HG02623 (cell line): Measurements from ENCODE around the gene FAM222B.
A peak's percentile ranks its signal among the peaks of the same experiment; 100 is the strongest.
"Not testable (repeated sequence)": the region's sequence is repeated elsewhere in the genome, so short reads cannot be mapped to it uniquely, and the experiment has no call there.

Experiments used
- ATAC-seq: cut with Tn5 transposase; IDR thresholded peaks from one replicate; pipeline ENCODE4 v1.9.1; 2021; ENCODE audit warnings: moderate library complexity; ENCODE audit not compliant: unreplicated experiment

FAM222B gene

GRCh38 chr17:28729950-28730330 is 112.7 kb downstream of the FAM222B start:
- ATAC-seq, result no peak

GRCh38 chr17:28728364-28729200 is 114.0 kb downstream of the FAM222B start, which contains the start of gene NEK8:
TSS of gene NEK8 (plus strand) at chr17:28728788. CDS start at chr17:28728814, 26 bp downstream.
- ATAC-seq, result peak; percentile 34

- peak; percentile 37 for ATAC-seq
These were observed 115.7 kb downstream of the FAM222B start for GRCh38 chr17:28726627-28727491.

- no peak for ATAC-seq
These were observed 116.4 kb downstream of the FAM222B start, which contains the start of gene TLCD1 for GRCh38 chr17:28726226-28726626. TSS of gene TLCD1 (minus strand) at chr17:28726233. CDS start at chr17:28726097, 136 bp downstream.

- ATAC-seq, result no peak
These were observed 116.8 kb downstream of the FAM222B start for GRCh38 chr17:28725660-28726225.

- no peak for ATAC-seq
These were observed 117.4 kb downstream of the FAM222B start for GRCh38 chr17:28725166-28725659.

- ATAC-seq, result no peak
These were observed 118.0 kb downstream of the FAM222B start for GRCh38 chr17:28724500-28725165.

- ATAC-seq, result not testable (repeated sequence)
These were observed 118.6 kb downstream of the FAM222B start for GRCh38 chr17:28723836-28724499.

- no peak for ATAC-seq
These were observed 119.3 kb downstream of the FAM222B start for GRCh38 chr17:28723159-28723835.

GRCh38 chr17:28722417-28723158 is 120.0 kb downstream of the FAM222B start:
- no peak for ATAC-seq

GRCh38 chr17:28720997-28721329 is 121.6 kb downstream of the FAM222B start:
- ATAC-seq, result not testable (repeated sequence)

- no peak for ATAC-seq
These were observed 122.2 kb downstream of the FAM222B start for GRCh38 chr17:28720247-28720996.

GRCh38 chr17:28719021-28719433 is 123.6 kb downstream of the FAM222B start:
- ATAC-seq, result no peak

GRCh38 chr17:28718333-28719020 is 124.1 kb downstream of the FAM222B start:
- no peak for ATAC-seq

- ATAC-seq, result no peak
These were observed 124.8 kb downstream of the FAM222B start, which contains the start of gene RAB34 for GRCh38 chr17:28717578-28718332. TSS of gene RAB34 (minus strand) at chr17:28717868. CDS start at chr17:28717266, 602 bp downstream.

GRCh38 chr17:28716740-28717577 is 125.6 kb downstream of the FAM222B start:
- ATAC-seq, result no peak
